ENCODE measurements around the gene SLU7. TPM values are rescaled to one million over a fixed set of nuclear protein-coding genes. Genes with fewer than 3 reads are reported as not detected.

The SLU7 gene
- polyA plus RNA-seq, 1 donor from 2014 or later = 82.2 TPM

DNA sequence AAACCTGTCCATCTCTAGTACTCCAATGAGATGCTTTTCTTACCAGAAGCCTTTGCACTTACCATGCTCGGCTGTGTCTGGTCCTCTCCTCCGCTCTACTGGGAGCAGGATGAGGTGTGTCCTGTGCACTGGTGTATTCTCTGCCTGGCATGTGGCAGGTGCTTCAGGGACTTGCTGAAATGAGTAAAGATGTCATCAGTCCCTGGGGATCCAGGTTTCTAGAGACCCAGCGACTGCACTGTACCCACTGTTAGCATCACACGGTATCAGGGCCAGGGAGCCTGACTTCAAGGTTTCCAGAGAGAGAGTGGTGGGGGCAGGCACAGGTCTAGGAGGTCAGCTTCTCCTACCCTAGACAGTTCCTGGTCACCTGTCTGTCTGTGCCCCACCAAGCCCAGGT lies 13.3 kb upstream of the SLU7 start:
- Histone ChIP-seq H3F3A (ENCODE audit: insufficient read depth, low read length, poor library complexity, severe bottlenecking) (no peaks in the 10 kb centered on the region), H3K4me3 (ENCODE audit: low read length) (no peak overlapping the region), H3K27ac (ENCODE audit: low read length) (no peak overlapping the region), H3K4me2 (ENCODE audit: low read length) (no peak overlapping the region), H3K79me2 (replicated peaks; ENCODE audit: insufficient read depth, low read length) (no peaks in the 10 kb centered on the region), H2AFZ (ENCODE audit: low read depth, low read length) (no peak overlapping the region), H3K9me3 (ENCODE audit: low read length) (no peaks in the 10 kb centered on the region), H4K20me1 (ENCODE audit: insufficient read depth) (no peaks in the 10 kb centered on the region), H3K9ac (ENCODE audit: low read length) (no peak overlapping the region), H3K9me2 (ENCODE audit: insufficient read depth, low read length) (no peaks in the 10 kb centered on the region), H3K36me3 (ENCODE audit: insufficient read depth, low read length) (no peaks in the 10 kb centered on the region), H3K27me3 (ENCODE audit: insufficient read depth, low read depth, low read length) (no peaks in the 10 kb centered on the region)
- TF ChIP-seq RAD21 (conservative IDR thresholded peaks at IDR 0.05) = no peak
- no peak for TF ChIP-seq SMC3 (conservative IDR thresholded peaks at IDR 0.05; ENCODE audit: poor library complexity)
- TF ChIP-seq, protein P1, sequence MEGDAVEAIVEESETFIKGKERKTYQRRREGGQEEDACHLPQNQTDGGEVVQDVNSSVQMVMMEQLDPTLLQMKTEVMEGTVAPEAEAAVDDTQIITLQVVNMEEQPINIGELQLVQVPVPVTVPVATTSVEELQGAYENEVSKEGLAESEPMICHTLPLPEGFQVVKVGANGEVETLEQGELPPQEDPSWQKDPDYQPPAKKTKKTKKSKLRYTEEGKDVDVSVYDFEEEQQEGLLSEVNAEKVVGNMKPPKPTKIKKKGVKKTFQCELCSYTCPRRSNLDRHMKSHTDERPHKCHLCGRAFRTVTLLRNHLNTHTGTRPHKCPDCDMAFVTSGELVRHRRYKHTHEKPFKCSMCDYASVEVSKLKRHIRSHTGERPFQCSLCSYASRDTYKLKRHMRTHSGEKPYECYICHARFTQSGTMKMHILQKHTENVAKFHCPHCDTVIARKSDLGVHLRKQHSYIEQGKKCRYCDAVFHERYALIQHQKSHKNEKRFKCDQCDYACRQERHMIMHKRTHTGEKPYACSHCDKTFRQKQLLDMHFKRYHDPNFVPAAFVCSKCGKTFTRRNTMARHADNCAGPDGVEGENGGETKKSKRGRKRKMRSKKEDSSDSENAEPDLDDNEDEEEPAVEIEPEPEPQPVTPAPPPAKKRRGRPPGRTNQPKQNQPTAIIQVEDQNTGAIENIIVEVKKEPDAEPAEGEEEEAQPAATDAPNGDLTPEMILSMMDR (IDR thresholded peaks at IDR 0.05; ENCODE audit: poor library complexity, severe bottlenecking) = no peak
- no peak for TF ChIP-seq EP300 (conservative IDR thresholded peaks at IDR 0.05; ENCODE audit: poor library complexity, severe bottlenecking)
- no peak for TF ChIP-seq EZH2 (IDR thresholded peaks at IDR 0.05; ENCODE audit: borderline replicate concordance, insufficient read depth, low read length, poor library complexity, severe bottlenecking)
- TF ChIP-seq, protein P2, sequence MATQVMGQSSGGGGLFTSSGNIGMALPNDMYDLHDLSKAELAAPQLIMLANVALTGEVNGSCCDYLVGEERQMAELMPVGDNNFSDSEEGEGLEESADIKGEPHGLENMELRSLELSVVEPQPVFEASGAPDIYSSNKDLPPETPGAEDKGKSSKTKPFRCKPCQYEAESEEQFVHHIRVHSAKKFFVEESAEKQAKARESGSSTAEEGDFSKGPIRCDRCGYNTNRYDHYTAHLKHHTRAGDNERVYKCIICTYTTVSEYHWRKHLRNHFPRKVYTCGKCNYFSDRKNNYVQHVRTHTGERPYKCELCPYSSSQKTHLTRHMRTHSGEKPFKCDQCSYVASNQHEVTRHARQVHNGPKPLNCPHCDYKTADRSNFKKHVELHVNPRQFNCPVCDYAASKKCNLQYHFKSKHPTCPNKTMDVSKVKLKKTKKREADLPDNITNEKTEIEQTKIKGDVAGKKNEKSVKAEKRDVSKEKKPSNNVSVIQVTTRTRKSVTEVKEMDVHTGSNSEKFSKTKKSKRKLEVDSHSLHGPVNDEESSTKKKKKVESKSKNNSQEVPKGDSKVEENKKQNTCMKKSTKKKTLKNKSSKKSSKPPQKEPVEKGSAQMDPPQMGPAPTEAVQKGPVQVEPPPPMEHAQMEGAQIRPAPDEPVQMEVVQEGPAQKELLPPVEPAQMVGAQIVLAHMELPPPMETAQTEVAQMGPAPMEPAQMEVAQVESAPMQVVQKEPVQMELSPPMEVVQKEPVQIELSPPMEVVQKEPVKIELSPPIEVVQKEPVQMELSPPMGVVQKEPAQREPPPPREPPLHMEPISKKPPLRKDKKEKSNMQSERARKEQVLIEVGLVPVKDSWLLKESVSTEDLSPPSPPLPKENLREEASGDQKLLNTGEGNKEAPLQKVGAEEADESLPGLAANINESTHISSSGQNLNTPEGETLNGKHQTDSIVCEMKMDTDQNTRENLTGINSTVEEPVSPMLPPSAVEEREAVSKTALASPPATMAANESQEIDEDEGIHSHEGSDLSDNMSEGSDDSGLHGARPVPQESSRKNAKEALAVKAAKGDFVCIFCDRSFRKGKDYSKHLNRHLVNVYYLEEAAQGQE (IDR thresholded peaks at IDR 0.05; ENCODE audit: borderline replicate concordance) = no peak
- TF ChIP-seq TAF1 (IDR thresholded peaks at IDR 0.05; ENCODE audit: low read depth) = no peak
- no peak for TF ChIP-seq POLR2AphosphoS5 (IDR thresholded peaks at IDR 0.05)
- TF ChIP-seq MXI1 (conservative IDR thresholded peaks at IDR 0.05; ENCODE audit: poor library complexity, severe bottlenecking) = no peak

DNA sequence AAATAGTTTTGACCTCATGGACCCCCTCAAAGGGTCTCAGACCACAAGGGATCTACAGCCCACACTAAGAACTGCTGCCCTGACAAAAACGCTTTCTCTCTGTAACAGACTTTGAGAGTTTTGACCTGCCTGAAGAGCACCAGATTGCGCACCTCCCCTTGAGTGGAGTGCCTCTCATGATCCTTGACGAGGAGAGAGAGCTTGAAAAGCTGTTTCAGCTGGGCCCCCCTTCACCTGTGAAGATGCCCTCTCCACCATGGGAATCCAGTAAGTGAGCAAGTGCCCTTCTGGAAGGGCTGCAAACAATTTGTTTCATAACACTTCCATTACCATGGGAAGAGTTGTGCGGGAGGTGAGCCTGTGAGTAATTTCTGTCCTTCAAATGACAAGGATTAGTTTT lies 8.7 kb upstream of the SLU7 start:
- Histone ChIP-seq H3K36me3 (ENCODE audit: insufficient read depth, low read length) (no peaks in the 10 kb centered on the region), H3F3A (ENCODE audit: insufficient read depth, low read length, poor library complexity, severe bottlenecking) (no peaks in the 10 kb centered on the region), H3K27ac (ENCODE audit: low read length) (no peak overlapping the region), H3K9ac (ENCODE audit: low read length) (no peak overlapping the region), H3K79me2 (replicated peaks; ENCODE audit: insufficient read depth, low read length) (peaks cover 14% of the 10 kb centered on the region), H4K20me1 (ENCODE audit: insufficient read depth) (no peaks in the 10 kb centered on the region), H3K4me2 (ENCODE audit: low read length) (no peak overlapping the region), H3K9me3 (ENCODE audit: low read length) (no peaks in the 10 kb centered on the region), H3K27me3 (ENCODE audit: insufficient read depth, low read depth, low read length) (no peaks in the 10 kb centered on the region), H3K9me2 (ENCODE audit: insufficient read depth, low read length) (no peaks in the 10 kb centered on the region), H2AFZ (ENCODE audit: low read depth, low read length) (no peak overlapping the region), H3K4me3 (ENCODE audit: low read length) (no peak overlapping the region)
- TF ChIP-seq SMC3 (conservative IDR thresholded peaks at IDR 0.05; ENCODE audit: poor library complexity) (no peak), RAD21 (conservative IDR thresholded peaks at IDR 0.05) (no peak), TAF1 (IDR thresholded peaks at IDR 0.05; ENCODE audit: low read depth) (no peak), POLR2AphosphoS5 (IDR thresholded peaks at IDR 0.05) (no peak), EZH2 (IDR thresholded peaks at IDR 0.05; ENCODE audit: borderline replicate concordance, insufficient read depth, low read length, poor library complexity, severe bottlenecking) (no peak), MXI1 (conservative IDR thresholded peaks at IDR 0.05; ENCODE audit: poor library complexity, severe bottlenecking) (no peak), EP300 (conservative IDR thresholded peaks at IDR 0.05; ENCODE audit: poor library complexity, severe bottlenecking) (no peak)
- TF ChIP-seq, protein P2 (IDR thresholded peaks at IDR 0.05; ENCODE audit: borderline replicate concordance) = no peak
- TF ChIP-seq, protein P1 (IDR thresholded peaks at IDR 0.05; ENCODE audit: poor library complexity, severe bottlenecking) = no peak
